ENCODE results near the gene MLNR.

The MLNR gene

DNA sequence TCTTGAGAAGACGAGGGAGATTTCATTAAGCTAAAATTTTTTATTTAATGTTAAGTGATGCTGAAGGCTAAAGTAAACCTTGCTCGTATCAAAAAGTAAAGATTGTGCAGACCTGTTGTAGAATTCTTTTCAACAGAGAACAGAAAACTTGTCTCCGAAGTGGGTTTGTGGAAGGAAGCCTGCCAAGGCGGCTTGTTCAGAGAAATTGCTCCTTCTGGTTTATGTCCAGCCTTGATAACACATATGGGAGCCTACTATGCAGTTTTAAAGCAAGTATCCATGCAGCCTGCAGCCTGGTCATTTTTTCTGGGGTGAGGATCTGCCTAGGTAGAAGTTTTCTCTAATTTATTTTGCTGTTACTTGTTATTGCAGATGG is 1.4 kb downstream of the MLNR start:
- DNase-seq (ENCODE audit: low read depth): no peak
- H3K4me3 ChIP-seq (replicated peaks; ENCODE audit: low read depth, low read length): no peak overlapping the region
- TF ChIP-seq, protein P1, sequence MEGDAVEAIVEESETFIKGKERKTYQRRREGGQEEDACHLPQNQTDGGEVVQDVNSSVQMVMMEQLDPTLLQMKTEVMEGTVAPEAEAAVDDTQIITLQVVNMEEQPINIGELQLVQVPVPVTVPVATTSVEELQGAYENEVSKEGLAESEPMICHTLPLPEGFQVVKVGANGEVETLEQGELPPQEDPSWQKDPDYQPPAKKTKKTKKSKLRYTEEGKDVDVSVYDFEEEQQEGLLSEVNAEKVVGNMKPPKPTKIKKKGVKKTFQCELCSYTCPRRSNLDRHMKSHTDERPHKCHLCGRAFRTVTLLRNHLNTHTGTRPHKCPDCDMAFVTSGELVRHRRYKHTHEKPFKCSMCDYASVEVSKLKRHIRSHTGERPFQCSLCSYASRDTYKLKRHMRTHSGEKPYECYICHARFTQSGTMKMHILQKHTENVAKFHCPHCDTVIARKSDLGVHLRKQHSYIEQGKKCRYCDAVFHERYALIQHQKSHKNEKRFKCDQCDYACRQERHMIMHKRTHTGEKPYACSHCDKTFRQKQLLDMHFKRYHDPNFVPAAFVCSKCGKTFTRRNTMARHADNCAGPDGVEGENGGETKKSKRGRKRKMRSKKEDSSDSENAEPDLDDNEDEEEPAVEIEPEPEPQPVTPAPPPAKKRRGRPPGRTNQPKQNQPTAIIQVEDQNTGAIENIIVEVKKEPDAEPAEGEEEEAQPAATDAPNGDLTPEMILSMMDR (IDR thresholded peaks at IDR 0.05; ENCODE audit: low read length, missing control alignments): no peak

DNA sequence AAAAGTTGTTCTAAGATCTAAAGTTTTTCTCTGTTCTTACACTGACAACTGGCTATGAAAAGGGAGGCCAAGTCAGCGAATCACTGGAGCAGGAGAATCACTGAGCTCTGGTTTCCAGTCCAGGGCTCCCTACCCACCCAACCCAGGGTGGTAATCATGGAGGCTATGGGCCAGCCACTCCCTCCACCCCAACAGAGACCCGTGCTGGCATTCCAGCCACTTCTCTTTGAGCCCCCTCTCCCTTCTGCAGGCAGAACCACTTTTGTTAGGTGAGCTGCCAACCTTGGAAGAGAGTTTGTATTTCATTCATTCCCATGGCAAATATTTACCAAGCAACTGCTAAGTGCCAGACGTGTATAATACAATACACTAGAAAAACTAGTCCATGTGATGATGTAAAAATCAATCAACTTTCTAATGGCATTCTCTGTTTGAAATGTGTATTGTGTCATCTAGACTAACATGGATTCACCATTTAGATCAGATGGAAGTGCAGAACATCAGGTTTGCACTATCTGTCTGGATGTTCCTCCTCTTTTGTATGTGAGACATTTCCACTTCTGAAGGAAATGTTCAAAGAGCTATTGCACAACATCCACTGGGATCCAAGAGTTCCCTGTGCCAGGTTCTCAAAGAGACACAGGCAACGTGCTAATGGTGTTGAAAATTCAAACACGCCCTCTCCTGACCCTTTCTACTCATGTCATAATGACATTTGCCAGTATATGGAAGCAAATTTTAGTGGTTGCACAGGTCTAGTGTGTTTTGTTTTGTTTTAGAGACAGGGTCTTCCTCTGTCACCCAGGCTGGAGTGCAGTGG is 5.3 kb downstream of the MLNR start:
- TF ChIP-seq, protein P1 (IDR thresholded peaks at IDR 0.05; ENCODE audit: low read length, missing control alignments): no peak
- DNase-seq (ENCODE audit: low read depth): peak; percentile 52
- no peak overlapping the region for H3K4me3 ChIP-seq (replicated peaks; ENCODE audit: low read depth, low read length)

DNA sequence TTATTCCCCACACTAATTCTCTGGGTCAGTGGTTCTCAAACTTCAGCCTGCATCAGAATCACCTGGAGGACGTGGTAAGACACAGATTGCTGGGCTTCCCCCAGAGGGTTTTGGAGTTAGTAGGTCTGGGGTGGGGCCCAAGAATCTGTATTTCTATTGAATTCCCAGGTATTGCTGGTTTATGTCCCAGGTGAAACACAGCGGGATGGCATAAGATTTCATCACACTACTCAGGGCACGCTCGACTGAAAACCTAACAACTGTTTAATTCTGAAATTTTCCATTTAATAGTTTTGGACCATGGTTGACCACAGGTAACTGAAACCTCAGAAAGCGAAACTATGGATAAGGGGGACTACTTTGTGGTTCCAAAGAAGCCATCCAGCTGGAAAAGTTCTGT is 6.5 kb downstream of the MLNR start:
- no peak overlapping the region for H3K4me3 ChIP-seq (replicated peaks; ENCODE audit: low read depth, low read length)
- TF ChIP-seq, protein P1 (IDR thresholded peaks at IDR 0.05; ENCODE audit: low read length, missing control alignments): no peak
- DNase-seq (ENCODE audit: low read depth): no peak

DNA sequence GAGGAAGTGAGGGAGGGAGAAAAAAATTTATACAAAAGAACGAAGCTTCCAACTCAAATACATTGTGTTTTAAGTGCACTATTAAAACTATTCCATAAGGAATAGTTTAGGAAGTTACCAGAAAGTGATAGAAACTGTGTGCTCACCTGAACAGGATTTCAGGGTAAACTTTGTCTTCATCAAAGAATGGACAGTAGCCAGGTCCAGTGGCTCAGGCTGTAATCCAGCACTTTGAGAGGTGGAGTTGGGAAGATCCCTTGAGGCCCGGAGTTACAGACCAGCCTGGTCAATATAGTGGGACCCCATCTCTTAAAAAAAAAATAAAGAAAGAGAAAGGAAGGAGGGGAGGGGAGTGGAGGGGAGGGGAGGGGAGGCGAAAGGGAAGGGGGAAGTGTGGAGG is 14.6 kb downstream of the MLNR start:
- no peak overlapping the region for H3K4me3 ChIP-seq (replicated peaks; ENCODE audit: low read depth, low read length)
- TF ChIP-seq, protein P1 (IDR thresholded peaks at IDR 0.05; ENCODE audit: low read length, missing control alignments): no peak
- DNase-seq (ENCODE audit: low read depth): no peak

DNA sequence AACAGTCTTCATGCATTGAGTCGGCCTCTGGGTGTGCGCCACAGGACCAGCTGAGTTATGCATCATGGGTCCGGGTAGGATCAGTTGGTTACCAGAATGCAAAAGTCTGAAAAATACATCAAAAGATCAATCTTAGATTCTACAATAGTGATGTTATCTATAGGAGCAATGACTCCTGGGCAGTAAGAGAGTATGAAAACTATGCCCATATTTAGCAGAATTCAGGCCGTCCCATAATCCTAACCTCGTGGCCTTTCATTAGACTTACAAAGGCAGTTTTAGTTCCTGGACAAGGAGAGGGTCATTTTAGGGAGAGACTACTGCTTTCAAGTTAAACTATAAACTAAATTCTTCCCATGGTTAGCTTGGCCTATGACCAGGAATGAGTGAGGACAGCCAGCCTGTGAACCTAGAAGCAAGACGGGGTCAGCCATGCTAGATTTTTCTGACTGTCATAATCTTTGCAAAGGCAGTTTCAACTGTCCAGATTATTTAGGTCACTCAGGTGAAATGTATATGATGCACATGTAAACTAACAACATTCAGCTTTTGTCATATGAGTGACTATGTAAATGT is 15.8 kb downstream of the MLNR start:
- no peak overlapping the region for H3K4me3 ChIP-seq (replicated peaks; ENCODE audit: low read depth, low read length)
- TF ChIP-seq, protein P1 (IDR thresholded peaks at IDR 0.05; ENCODE audit: low read length, missing control alignments): no peak
- DNase-seq (ENCODE audit: low read depth): no peak

DNA sequence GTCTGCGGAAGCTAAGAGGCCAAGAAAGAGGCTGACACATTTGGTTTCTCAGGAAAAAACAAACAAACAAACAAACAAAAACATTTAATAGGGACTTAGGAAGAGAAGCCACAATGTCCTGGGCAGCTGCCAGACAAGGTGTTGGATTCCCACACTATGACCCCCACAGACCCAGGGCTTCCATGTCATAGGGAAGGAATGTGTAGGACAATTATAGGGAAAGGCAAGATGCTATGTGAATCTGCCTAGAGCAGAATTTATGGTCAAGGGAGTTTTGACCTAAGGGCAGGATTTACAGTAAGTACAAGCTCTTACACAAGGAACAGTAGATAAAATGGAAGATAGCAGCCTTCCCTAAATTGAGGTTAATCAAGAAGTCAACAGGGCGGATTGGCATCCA is 18.5 kb downstream of the MLNR start:
- no peak overlapping the region for H3K4me3 ChIP-seq (replicated peaks; ENCODE audit: low read depth, low read length)
- TF ChIP-seq, protein P1 (IDR thresholded peaks at IDR 0.05; ENCODE audit: low read length, missing control alignments): no peak
- DNase-seq (ENCODE audit: low read depth): no peak

DNA sequence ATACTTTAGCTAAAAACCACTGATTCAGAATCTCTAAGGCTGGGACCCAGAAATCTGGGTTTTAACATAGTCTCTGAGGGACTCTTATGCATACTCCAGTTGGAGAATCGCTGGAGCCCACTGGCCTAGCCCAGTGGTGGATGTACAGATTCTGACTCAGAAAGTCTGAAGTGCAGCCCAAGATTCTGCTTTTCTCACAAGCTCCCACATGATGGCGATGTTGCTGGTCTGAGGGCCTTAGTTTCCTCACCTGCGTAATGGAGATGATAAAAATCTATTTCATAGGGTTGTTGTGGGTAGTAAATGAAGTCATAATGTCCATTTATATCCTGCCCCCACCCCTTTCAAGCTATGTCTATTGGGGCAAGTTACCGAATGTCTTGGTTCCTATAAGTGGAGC is 19.9 kb downstream of the MLNR start:
- TF ChIP-seq, protein P1 (IDR thresholded peaks at IDR 0.05; ENCODE audit: low read length, missing control alignments): peak; percentile 70
- peak; percentile 51 for DNase-seq (ENCODE audit: low read depth)
- no peak overlapping the region for H3K4me3 ChIP-seq (replicated peaks; ENCODE audit: low read depth, low read length)

Measured in fibroblast of pulmonary artery (primary cell).